Esophagus squamous epithelium (tissue), 4 donors: ENCODE data around the gene CACNB4.

Source experiments
- POLR2A ChIP-seq, 4 donors: fragments of 450-650 bp; IDR thresholded peaks; one replicate each; pipeline ENCODE4 v1.6.1; 2017; ENCODE audit warnings: antibody characterized with exemption in 4 of 4, mild to moderate bottlenecking in 4 of 4, moderate library complexity in 3 of 4
- TF ChIP-seq, protein P1 (sequence below), 6 experiments: fragments of 450-650 bp in 4 of 6; fragments of 200-600 bp in 2 of 6; sonication (generic) in 2 of 6; IDR thresholded peaks; one replicate each; pipeline ENCODE4 v1.5.1; 2016 to 2019; ENCODE audit warnings: antibody characterized with exemption in 6 of 6, mild to moderate bottlenecking in 4 of 6, moderate library complexity in 4 of 6

DNA sequence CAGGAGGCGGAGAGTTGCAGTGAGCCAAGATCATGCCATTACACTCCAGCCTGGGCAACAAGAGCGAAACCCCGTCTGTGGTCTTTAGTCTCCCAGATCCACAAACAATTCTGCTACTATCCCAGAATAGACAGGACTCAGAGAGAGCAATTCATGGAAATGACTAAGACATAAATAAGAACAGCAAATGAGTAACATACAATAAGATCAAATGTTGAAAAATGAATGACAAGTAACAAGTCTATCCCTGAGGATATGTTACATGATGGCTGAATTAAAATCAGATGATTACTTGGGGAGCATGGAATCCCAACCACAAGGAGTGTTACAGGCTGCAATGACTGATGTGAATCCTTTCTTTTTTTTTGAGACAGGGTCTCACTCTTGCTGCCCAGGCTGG lies 280.9 kb downstream of the CACNB4 start:
- TF ChIP-seq, protein P1, sequence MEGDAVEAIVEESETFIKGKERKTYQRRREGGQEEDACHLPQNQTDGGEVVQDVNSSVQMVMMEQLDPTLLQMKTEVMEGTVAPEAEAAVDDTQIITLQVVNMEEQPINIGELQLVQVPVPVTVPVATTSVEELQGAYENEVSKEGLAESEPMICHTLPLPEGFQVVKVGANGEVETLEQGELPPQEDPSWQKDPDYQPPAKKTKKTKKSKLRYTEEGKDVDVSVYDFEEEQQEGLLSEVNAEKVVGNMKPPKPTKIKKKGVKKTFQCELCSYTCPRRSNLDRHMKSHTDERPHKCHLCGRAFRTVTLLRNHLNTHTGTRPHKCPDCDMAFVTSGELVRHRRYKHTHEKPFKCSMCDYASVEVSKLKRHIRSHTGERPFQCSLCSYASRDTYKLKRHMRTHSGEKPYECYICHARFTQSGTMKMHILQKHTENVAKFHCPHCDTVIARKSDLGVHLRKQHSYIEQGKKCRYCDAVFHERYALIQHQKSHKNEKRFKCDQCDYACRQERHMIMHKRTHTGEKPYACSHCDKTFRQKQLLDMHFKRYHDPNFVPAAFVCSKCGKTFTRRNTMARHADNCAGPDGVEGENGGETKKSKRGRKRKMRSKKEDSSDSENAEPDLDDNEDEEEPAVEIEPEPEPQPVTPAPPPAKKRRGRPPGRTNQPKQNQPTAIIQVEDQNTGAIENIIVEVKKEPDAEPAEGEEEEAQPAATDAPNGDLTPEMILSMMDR (IDR thresholded peaks at IDR 0.05) = no peak
- TF ChIP-seq POLR2A (IDR thresholded peaks at IDR 0.05) = no peak
